NCI-H2196 treated with DMSO at 0.1 percent for 48 hours (cell line): ENCODE data around the gene PRR33.

Experiments
- DNase-seq: peaks from one replicate; lab custom pipeline; 2025; ENCODE audit not compliant: unreplicated experiment; lab: John Stamatoyannopoulos, UW

Gene PRR33

DNA sequence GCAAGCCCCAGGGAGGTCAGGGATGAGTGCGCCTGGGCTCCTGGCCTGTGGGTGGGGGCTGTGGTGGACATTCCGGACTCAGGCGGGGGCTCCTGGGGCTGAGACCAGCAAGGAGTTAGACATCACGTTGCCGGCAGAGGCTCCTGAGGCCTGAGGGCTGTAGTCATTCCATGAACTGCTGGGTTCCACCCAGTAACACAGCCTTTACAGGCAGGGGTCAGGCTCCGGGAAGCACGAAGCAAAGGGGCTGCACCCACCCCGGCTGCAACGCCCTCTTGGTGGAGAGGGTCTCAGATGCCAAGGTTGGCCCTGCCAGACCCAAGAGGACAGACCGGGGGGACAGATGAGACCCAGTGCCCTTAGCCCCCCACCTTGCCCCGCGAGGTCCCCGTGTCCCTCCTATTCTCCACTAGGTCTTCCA is 36.8 kb upstream of the PRR33 start:
- no peak for DNase-seq

GRCh38 chr11:1927848-1928469 is 36.3 kb upstream of the PRR33 start:
- no peak for DNase-seq

DNA sequence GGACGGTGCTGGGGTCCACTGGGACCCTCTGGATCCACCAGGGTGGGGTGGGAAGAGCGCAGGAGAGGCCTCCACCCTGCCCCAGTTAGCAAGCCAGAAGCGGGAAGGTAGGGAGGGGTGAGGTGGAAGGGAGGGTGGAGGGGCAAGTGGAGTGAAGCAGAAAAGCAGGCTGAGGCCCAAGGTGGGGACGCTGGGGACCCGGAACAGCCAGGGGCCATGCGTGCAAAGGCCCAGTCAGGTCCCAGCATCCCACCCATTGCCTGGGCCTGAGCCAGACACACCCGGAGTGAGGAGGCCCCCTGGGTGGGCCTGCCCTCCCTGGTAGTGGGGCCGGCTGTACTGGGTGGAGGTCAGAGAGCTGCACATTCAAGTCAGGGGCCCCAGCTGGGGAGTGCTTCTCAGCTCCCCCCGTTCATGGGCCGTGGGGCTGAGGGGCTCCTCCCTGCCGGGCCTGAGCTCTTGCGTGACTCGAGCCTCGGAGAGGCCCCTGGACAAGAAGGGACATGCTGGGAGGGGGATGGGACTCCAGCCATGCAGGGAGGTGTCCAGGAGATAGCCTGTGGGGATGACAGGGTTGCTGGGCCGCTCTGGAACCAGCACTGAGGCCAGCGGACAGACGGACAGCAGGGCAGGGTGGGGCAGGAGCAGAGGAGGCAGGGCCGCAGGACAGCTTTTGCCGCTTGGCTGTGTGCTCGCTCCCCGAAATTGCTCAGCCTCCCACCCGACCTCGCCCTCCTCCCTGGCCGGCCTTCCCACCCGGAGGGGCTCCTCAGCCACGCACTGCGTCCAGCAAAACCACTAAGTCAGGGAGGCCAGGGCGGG is 35.5 kb upstream of the PRR33 start:
- no peak for DNase-seq

- no peak for DNase-seq
Observed at GRCh38 chr11:1926156-1927025, 34.7 kb upstream of the PRR33 start.

- no peak for DNase-seq
Observed at GRCh38 chr11:1925373-1926155, 33.9 kb upstream of the PRR33 start.

DNA sequence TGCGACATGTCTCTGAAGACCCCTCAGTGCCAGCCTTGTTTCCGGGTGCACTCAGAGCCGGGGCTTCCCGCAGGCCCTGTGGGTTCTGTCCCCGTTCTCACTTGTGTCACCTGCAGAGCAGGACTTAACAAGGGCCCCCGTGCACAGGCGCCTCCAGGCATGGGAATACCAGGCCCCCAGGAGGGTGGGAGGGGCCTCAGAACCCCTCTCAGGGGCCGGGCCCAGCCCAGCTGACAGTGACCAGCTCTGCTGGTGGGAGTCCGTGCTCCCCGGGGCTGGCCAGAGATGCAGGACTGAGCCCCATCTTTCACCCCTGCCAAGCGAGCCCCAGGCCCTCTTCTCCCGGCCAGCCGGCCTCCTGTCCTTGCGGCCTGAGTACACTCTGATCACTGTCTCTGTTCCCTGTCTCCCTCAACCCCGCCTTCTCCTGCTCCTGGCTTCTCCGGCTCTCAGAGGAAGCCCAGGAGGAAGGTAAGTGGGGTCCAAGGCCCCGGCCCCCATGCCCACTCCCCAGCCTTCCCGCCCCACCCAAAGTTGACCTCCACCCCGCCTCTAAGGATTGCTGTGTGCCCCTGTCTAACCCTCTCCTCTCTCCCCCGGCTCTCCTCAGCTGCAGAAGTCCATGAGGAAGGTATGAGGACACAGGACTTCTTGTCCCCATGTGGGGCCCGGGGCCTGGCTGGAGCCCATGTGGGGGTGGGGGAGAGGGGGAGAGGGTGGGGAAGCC is 33.1 kb upstream of the PRR33 start:
- DNase-seq = no peak

DNA sequence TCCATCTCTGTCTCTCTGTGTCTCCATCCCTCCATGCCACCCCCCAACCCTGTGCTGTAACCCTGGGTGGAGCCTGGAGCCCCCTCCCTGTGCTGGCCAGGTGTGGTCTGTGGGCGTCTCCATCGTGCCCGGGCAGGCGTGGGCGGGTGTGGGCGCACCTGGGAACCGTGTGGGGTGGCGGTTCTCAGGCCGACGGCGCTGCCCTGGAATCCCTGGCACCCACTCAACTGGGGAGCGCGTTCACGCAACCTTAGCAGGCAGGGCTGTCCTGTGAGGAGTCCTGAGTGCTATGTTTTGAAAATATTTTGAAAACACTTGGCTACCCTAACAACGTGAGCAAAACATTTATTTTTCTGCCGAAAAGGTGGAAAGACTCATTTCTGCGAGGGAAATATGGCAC is 32.5 kb upstream of the PRR33 start:
- no peak for DNase-seq

DNA sequence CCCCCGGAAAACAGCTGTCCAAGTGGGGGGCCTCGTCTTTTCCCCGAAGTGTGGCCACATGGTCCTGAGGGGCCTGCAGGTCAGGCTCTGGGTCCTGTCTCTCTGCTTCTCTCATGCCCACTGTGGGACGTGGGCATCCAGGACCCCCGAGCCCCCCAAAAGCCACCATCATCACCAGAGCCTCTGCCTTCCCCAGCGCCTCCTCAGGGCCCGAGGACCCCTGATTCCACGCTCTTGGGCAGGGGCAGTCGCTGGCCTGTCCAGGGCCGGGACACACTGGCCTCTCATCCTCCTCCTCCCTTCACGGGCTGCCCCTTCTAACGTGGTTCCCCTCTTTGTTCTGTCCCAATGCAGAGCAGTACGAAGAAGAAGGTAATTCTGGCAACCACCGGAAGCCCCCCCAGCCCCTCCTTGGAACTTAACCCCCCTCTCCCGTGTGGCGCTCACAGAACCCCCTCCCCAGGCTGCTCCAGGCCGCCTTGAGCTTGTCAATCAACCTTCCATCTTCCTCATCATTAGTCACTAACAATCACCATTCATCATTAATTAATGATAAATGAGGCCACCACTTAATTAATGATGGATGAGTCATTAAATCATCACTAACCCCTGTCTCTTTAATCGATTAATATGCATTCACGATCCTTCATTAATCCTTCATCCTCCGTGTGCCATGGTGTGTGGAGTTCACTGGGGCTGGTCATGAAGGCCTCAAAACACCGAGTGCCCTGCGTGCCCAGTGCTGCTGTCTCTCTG is 31.7 kb upstream of the PRR33 start:
- DNase-seq = no peak

DNA sequence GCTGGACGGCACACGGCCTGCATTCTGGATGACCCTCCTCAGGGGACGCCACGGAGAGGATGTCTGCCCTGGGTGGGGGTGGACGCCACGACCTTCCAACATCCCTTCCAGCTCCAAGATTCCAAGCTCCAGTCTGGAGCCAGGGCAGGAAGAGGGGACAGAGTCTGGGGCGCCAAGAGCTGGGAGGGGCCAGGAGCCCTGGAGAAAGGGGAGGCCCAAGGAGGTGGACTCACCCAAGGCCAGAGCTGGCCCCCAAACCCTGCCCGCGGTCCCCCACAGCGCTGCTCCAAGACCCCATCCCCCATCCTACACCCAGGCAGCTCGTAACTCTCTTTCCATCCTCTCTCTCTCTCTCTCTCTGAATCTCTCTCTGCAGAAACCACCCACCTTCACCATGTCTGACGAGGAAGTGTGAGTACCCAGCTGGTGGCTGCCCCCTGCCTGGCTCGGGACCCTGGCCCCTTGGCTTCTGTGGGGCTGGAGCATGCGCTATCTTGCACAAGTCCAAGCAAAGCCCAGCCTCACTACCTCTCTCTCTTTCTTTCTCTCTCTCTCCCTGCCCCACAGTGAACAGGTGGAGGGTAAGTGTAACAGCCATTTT is 30.9 kb upstream of the PRR33 start:
- DNase-seq = no peak

GRCh38 chr11:1921574-1922141 is 30.0 kb upstream of the PRR33 start:
- DNase-seq = no peak

DNA sequence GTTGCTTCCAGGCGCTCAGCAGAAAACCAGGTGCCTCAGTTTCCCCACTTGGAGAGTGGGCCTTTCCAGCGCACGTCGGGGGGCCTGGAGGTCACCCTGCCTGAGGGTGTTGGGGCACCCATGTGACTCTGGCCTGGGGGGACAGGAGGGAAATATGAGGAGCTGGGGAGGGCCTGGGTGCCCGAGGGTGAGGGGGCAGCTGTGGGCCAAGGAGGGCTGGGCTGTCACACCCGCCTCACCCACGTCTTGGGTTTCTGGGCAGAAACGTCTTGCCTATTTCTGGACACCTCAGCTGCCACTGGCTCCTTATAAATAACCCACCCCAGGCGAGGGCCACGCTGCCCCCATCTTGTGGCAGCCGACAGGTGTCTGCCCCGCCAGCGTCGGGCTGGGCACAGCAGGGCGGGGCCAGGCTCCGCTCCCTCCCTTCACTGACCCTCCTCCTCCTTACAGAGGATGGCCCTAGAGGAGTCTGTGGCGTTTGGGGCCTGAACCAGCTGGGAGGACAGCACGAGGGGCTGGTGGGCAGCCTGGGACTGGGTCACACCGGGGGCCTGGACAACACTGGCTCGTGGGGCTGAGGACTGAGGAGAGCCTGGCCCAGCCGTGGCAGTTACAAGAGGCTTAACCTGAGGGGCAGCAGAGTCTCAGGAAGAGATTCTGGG is 29.3 kb upstream of the PRR33 start:
- no peak for DNase-seq

GRCh38 chr11:1920128-1920908 is 28.6 kb upstream of the PRR33 start:
- DNase-seq = no peak

DNA sequence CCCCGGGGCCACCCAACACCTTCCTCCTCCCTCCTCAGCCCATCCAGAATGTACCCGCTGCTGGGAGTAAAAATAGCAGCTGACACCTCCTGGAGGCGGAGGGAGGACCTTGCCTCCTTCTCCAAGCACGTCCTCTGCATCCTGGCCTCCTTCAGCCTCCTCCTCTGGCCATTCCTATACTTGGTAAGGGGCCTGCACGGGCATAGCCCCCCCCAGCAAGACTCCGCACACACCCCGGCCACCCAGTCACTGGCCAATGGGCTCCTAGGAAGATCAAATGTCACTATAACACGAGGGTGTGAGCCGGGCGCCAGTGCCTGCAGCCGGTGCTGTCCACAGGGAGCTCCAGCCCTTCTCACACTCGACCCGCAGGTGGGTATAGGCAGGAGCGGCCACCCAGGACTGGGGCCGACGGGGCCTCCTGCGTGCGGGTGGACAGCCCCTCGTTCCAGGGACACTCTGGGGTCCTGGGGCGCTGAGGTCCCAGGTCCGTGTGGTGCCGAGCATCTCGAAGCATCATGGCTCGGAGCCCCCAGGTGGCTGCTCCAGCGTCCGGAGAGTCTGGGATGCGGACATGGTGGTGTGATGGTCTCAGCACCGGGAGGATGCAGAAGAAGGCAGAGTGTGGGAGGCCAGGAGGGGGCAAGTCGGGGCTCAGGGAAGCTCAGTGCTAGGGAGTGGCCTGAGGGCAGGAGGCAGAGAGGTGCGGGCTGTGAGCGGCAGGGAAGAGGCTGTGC is 27.9 kb upstream of the PRR33 start, which contains the start of gene TNNT3:
TNNT3 (plus strand) TSS at position 313 of the 737 bp plus-strand sequence. CDS start 3,172 bp downstream, outside the sequence.
- DNase-seq = no peak

DNA sequence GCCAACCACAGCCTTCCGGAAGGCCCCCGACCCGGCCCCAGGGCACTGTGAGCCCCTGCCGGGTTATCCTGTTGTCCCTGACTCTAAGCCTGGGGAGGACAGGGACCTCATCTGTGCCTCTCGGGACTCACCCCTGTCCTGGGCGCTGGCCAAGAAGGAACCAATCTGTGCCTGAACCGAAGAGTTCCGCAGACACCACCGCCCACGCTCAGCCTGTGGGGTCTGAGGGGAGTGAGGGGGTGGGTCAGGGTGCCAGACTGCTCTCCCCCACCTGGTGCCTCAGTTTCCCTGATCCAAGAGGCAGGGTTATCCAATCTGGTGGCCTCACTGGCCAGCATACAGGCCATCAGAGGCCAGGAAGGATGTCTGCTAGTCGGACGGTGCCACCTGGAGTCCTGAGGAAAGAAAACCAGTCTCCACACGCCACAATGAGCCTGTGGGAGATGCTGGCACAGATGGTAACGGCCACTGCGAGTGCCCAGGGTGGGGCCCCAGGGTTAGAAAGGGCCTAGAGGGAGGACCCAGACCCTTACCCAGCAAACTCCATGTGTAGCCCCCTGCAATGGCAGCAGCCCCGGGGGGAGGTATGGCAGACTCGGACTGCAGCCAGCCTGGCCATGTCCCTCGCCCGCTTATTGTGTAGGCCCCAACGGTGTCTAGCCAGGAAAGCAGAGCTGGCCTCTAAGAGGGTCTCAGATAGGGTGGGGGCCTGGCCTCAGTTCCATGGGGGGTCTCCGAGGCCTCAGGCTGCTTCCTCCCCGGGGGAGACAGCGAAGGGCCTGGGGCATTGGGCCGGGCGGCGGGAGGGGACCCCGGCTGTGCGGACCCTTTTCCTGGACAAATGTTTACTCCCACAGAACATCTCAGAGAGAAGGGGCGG is 27.0 kb upstream of the PRR33 start:
- DNase-seq = no peak

GRCh38 chr11:1917523-1918435 is 26.1 kb upstream of the PRR33 start:
- DNase-seq = no peak
